Testis (tissue), 2 donors: Measurements from ENCODE around the gene AMMECR1.

Experiments
- CTCF ChIP-seq, 3 experiments: fragments of 450-650 bp in 2 of 3; fragments of 200-600 bp in 1 of 3; sonication (generic) in 1 of 3; IDR thresholded peaks; one replicate each; pipeline ENCODE4 v1.5.1; 2016 to 2019; ENCODE audit warnings: antibody characterized with exemption in 3 of 3, mild to moderate bottlenecking in 2 of 3, moderate library complexity in 1 of 3
- POLR2A ChIP-seq: fragments of 450-650 bp; IDR thresholded peaks from one replicate; pipeline ENCODE4 v1.6.1; 2017; ENCODE audit warnings: antibody characterized with exemption, mild to moderate bottlenecking, moderate library complexity

GRCh38 chrX:110276778-110277177 lies 41.1 kb downstream of the AMMECR1 start:
- no peak for TF ChIP-seq POLR2A
- TF ChIP-seq CTCF (IDR thresholded peaks at IDR 0.05): no peak
